Testis (tissue), 3 donors: ENCODE results near the gene FAU. TPM values are rescaled to one million over a fixed set of nuclear protein-coding genes. Genes with fewer than 3 reads are reported as not detected.
"Not testable (repeated sequence)": the region's sequence is repeated elsewhere in the genome, so short reads cannot be mapped to it uniquely, and the experiment has no call there.

Experiments used
- DNase-seq: peaks from one replicate; pipeline ENCODE4 v3.0.0-alpha.2; 2019
- H3K27ac ChIP-seq, 2 donors: fragments of 200-600 bp; sonication (generic); one replicate each; pipeline ENCODE4 v1.5.1; 2019
- H3K27me3 ChIP-seq: fragments of 200-600 bp; sonication (generic); one replicate; pipeline ENCODE4 v1.5.1; 2019
- H3K36me3 ChIP-seq: fragments of 200-600 bp; sonication (generic); one replicate; pipeline ENCODE4 v1.5.1; 2017; ENCODE audit warnings: low read depth; ENCODE audit errors: missing control alignments
- H3K4me1 ChIP-seq: fragments of 200-600 bp; sonication (generic); one replicate; pipeline ENCODE4 v1.5.1; 2019
- H3K4me3 ChIP-seq, 2 donors: fragments of 200-600 bp; sonication (generic); one replicate each; pipeline ENCODE4 v1.5.1; 2017 to 2019
- H3K9me3 ChIP-seq: fragments of 200-600 bp; sonication (generic); one replicate; pipeline ENCODE4 v1.5.1; 2017
- POLR2A ChIP-seq: fragments of 450-650 bp; IDR thresholded peaks from one replicate; pipeline ENCODE4 v1.6.1; 2017; ENCODE audit warnings: antibody characterized with exemption, mild to moderate bottlenecking, moderate library complexity
- WGBS, 2 donors: methylation state at CpG; one replicate each; pipeline ENCODE4 v1.1.5; 2018; 5-methylcytosine and 5-hydroxymethylcytosine counted together
- intact Hi-C: fragments of 100-400 bp; cut with DNase I; formaldehyde crosslinking; loops from one replicate; pipeline ENCODE4 v1.15.1; 2023; ENCODE audit warnings: low total_unique reads
- polyA plus RNA-seq: library from polyadenylated mRNA; stranded (reverse); fragments of 350-450 nt; fragmentation: Illumina TruSeq; extraction: RNeasy Lipid Tissue Mini Kit (QIAGEN cat#74804); gene quantifications from one replicate; pipeline ENCODE4 v1.2.3, GENCODE V29; 2014; ENCODE audit warnings: low read depth, low replicate concordance; ENCODE audit not compliant: insufficient read depth
- total RNA-seq, 2 donors: library from RNA; depleted of rRNA; stranded (reverse); fragments of >200 nt; gene quantifications; one replicate each; pipeline ENCODE4 v1.2.3, GENCODE V29; 2016
- TF ChIP-seq, protein P1 (sequence below), 3 experiments: fragments of 450-650 bp in 2 of 3; fragments of 200-600 bp in 1 of 3; sonication (generic) in 1 of 3; IDR thresholded peaks; one replicate each; pipeline ENCODE4 v1.5.1; 2016 to 2019; ENCODE audit warnings: antibody characterized with exemption in 3 of 3, mild to moderate bottlenecking in 2 of 3, moderate library complexity in 1 of 3

The FAU gene
- total and polyA plus RNA-seq, 3 donors from 2014 or later = 441 to 761 (median 583) TPM

DNA sequence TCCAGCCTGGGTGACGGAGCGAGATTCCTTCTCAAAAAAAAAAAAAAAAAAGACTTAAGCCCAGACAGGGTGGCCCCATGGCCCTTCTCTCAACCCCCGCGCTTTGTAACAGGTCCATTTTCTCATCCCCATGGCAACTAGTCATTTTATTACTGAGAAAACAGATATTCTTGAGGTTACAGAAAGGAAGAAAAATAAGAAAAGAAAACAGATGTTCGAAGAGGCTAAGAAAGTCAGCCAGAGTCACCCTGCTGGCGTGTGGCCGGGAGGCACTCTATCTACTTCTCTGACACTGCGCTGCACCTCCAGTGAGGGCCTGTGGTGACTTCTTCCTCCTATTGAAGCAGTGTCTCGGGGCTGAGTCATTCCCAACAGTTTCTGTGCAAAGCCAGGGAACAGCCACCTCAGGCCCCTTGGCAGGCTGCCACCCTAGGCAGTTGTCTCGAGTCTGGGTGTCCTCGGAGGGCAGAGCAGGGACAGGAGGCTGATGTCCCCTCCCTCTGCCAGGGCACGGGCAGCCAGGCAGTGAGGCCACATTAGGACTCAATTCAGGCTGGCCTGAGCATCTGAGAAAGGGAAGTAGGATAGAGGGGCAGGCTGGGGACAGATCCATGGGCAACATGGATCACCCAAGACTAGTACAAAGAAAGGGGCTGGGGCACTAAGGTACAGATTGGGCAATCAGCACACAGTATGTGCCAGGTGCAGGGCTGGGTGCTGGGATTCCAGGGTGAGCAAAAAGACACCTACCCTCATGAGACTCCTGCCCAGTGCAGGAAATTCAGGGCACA, 28.8 kb upstream of the FAU start:
- H3K9me3 ChIP-seq = no peaks in the 10 kb centered on the region
- TF ChIP-seq, protein P1, sequence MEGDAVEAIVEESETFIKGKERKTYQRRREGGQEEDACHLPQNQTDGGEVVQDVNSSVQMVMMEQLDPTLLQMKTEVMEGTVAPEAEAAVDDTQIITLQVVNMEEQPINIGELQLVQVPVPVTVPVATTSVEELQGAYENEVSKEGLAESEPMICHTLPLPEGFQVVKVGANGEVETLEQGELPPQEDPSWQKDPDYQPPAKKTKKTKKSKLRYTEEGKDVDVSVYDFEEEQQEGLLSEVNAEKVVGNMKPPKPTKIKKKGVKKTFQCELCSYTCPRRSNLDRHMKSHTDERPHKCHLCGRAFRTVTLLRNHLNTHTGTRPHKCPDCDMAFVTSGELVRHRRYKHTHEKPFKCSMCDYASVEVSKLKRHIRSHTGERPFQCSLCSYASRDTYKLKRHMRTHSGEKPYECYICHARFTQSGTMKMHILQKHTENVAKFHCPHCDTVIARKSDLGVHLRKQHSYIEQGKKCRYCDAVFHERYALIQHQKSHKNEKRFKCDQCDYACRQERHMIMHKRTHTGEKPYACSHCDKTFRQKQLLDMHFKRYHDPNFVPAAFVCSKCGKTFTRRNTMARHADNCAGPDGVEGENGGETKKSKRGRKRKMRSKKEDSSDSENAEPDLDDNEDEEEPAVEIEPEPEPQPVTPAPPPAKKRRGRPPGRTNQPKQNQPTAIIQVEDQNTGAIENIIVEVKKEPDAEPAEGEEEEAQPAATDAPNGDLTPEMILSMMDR (IDR thresholded peaks at IDR 0.05) = no peak
- no peak for TF ChIP-seq POLR2A
- 25 to 32% methylated on average over 10 to 12 of the region's 12 CpGs for WGBS, 2 donors
- intact Hi-C loops = no loop called here
- no peaks in the 10 kb centered on the region for H3K27me3 ChIP-seq
- no peak overlapping the region for H3K4me3 ChIP-seq
- DNase-seq = peak; percentile 82
- peaks cover 12% of the 10 kb centered on the region for H3K4me1 ChIP-seq
- peak overlapping the region in 1 of 2 donors; percentile 61 for H3K27ac ChIP-seq
- no peaks in the 10 kb centered on the region for H3K36me3 ChIP-seq

DNA sequence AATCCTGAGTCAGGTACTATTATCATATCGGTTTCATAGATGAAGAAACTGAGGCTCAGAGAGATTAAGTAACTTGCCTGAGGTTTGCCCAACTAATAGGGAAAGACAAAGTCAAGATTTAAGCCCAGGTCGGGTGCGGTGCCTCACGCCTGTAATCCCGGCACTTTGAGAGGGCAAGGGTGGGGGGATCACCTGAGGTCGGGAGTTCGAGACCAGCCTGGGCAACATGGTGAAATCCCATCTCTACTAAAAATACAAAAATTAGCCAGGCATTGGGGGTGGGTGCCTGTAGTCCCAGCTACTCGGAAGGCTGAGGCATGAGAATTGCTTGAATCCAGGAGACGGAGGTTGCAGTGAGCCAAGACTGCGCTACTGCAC, 28.2 kb upstream of the FAU start:
- H3K9me3 ChIP-seq, H3K27me3 ChIP-seq, H3K36me3 ChIP-seq, intact Hi-C loops, H3K4me3 ChIP-seq, DNase-seq: not testable (repeated sequence)
- Histone ChIP-seq H3K27ac (peak overlapping the region in 1 of 2 donors; percentile 61), H3K4me1 (peaks cover 12% of the 10 kb centered on the region)
- WGBS, 2 donors = 61 to 75% methylated on average over 10 of the region's 10 CpGs

DNA sequence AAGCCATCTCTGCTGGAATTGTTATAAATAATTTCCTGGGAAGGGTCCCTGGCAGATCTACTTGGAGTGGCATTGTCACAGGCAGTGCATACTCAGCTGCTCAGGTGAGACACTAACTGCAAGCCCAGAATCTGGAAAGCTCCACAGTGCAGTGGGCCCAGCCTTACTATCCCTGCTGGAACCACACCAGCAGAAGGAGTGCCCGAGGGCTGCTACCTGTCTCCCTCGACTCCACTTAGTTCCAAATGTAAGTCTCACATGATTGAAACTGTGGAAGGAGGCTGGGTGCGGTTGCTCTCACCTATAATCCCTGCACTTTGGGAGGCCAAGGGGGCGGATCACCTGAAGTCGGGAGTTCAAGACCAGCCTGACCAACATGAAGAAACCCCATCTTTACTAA, 26.7 kb upstream of the FAU start:
- intact Hi-C loops = no loop called here

DNA sequence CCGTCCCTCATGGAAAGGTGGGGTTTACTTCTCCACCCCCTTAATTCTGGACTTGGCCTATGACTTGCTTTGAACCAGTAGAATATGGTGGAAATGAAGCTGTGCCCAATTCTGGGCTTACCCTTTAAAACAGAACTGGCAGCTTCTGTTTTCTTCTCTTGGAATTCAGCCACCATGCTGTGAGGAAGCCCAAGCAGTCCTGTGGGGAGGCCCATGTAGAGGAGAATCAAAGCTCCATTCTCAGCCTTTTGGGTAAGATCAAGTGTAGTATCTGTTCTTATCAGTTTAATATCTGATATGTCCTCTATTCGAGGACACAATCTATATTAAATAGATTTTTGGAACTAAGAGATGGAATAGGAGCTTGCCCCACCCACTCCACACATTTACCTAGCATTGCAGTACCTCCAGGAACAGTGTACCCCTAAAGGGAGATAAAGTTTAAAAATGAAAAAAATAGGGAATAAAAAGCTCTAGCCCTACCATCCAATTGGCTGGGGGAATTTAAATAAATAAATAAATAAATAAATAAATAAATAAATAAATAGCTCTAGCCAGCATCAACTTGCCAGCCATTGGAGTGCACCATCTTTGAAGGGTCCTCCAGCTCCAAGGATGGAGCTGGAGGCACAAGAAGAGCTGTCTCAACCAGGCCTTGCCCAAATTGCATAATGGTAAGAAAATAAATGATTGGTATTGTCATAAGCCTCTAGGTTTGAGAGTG, 25.6 kb upstream of the FAU start:
- TF ChIP-seq, protein P1 (IDR thresholded peaks at IDR 0.05) = no peak
- no peak for TF ChIP-seq POLR2A
- no peak overlapping the region for H3K4me3 ChIP-seq
- 71 to 84% methylated on average over 2 of the region's 2 CpGs for WGBS, 2 donors
- H3K36me3 ChIP-seq = no peaks in the 10 kb centered on the region
- no peaks in the 10 kb centered on the region for H3K27me3 ChIP-seq
- no peaks in the 10 kb centered on the region for H3K9me3 ChIP-seq
- no peak for DNase-seq
- peaks cover 12% of the 10 kb centered on the region for H3K4me1 ChIP-seq
- intact Hi-C loops = no loop called here
- no peak overlapping the region for H3K27ac ChIP-seq

More for the DNA sequence above, 26.7 kb upstream of the FAU start:
- Histone ChIP-seq H3K9me3 (no peaks in the 10 kb centered on the region), H3K27ac (no peak overlapping the region), H3K4me1 (peaks cover 12% of the 10 kb centered on the region), H3K27me3 (no peaks in the 10 kb centered on the region), H3K4me3 (no peak overlapping the region), H3K36me3 (no peaks in the 10 kb centered on the region)
- no peak for DNase-seq
- WGBS, 2 donors = 88 to 93% methylated on average over 4 to 5 of the region's 5 CpGs
- TF ChIP-seq, protein P1 (IDR thresholded peaks at IDR 0.05) = no peak
- TF ChIP-seq POLR2A = no peak

DNA sequence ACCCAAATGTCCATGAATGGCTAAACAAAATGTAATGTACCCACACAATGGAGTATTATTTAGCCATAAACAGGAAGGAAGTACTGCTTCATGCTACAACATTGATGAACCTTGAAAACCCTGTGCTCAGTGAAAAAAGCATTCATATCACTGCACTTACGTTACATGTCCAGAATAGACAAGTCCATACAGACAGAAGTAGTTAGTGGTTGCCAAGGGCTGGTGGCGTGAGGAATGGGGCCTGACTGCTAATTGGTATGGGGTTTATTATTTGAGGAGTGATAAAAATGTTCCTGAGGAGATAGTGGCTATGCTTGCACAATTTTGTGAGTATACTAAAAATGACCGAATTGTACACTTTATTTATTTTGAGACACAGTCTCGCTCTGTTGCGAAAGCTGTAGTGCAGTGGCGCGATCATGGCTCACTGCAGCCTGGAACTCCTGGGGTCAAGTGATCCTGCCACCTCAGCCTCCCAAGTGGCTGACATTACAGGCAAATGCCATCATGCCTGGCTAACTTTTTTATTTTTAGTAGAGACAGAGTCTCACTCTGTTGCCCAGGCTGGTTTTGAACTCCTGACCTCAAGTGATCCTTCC, 20.1 kb upstream of the FAU start:
- Histone ChIP-seq H3K36me3 (no peaks in the 10 kb centered on the region), H3K4me3 (no peak overlapping the region), H3K27me3 (no peaks in the 10 kb centered on the region), H3K9me3 (no peaks in the 10 kb centered on the region), H3K27ac (no peak overlapping the region), H3K4me1 (peaks cover 6% of the 10 kb centered on the region)
- no peak for DNase-seq
- TF ChIP-seq, protein P1 (IDR thresholded peaks at IDR 0.05) = no peak
- TF ChIP-seq POLR2A = no peak
- 88 to 92% methylated on average over 7 of the region's 7 CpGs for WGBS, 2 donors
- intact Hi-C loops = no loop called here
